ENCODE measurements around the gene UBXN7. TPM values are rescaled to one million over a fixed set of nuclear protein-coding genes. Genes with fewer than 3 reads are reported as not detected.
A peak's percentile ranks its signal among the peaks of the same experiment; 100 is the strongest.

The UBXN7 gene
- total and polyA plus RNA-seq, 2 of the 13 experiments (the other 11 are each of a cell fraction or from before 2014, with no cell fraction given): 12.5 to 15.9 TPM

- no peak for TF ChIP-seq THAP8 (CRISPR knock-in tag; IDR thresholded peaks at IDR 0.05; ENCODE audit: borderline replicate concordance)
- TF ChIP-seq MLLT10 (CRISPR knock-in tag; IDR thresholded peaks at IDR 0.05): no peak
- peak; percentile 32; the same call in 1 of the 2 replicates for TF ChIP-seq CREB1 (IDR thresholded peaks at IDR 0.05)
- TF ChIP-seq CREB1 (CRISPR knock-in tag; IDR thresholded peaks at IDR 0.05): no peak
- no peak; the same call in 1 of the 2 replicates for TF ChIP-seq ZNF777 (CRISPR knock-in tag; IDR thresholded peaks at IDR 0.05)
- TF ChIP-seq TOPORS (CRISPR knock-in tag; IDR thresholded peaks at IDR 0.05): peak; percentile 63; the same call in 1 of the 2 replicates
- peak; percentile 92 for TF ChIP-seq ZNF142 (CRISPR knock-in tag; IDR thresholded peaks at IDR 0.05)
- no peak for TF ChIP-seq MAFF (IDR thresholded peaks at IDR 0.05; ENCODE audit: low read depth, low read length)
- no peak for TF ChIP-seq ZNF207 (IDR thresholded peaks at IDR 0.05; ENCODE audit: borderline replicate concordance)
- peak; percentile 46 for TF ChIP-seq CBX1 (IDR thresholded peaks at IDR 0.05; ENCODE audit: low read depth)
- no peak; the same call in 1 of the 2 replicates for TF ChIP-seq ZNF629 (CRISPR knock-in tag; conservative IDR thresholded peaks at IDR 0.05)
- TF ChIP-seq ZNF296 (CRISPR knock-in tag; conservative IDR thresholded peaks at IDR 0.05): 0 out of 2 replicates have a peak, but pooled peaks have one; percentile 25
- TF ChIP-seq NCOA2 (CRISPR knock-in tag; IDR thresholded peaks at IDR 0.05): no peak; the same call in 1 of the 2 replicates
- TF ChIP-seq ZNF18 (CRISPR knock-in tag; IDR thresholded peaks at IDR 0.05; ENCODE audit: insufficient replicate concordance): peak; percentile 59
- no peak for TF ChIP-seq KLF9 (CRISPR knock-in tag; IDR thresholded peaks at IDR 0.05; ENCODE audit: low read depth)
- no peak for TF ChIP-seq TFE3 (CRISPR knock-in tag; IDR thresholded peaks at IDR 0.05)
- no peak for TF ChIP-seq TARDBP (CRISPR knock-in tag; IDR thresholded peaks at IDR 0.05)
- TF ChIP-seq NBN (conservative IDR thresholded peaks at IDR 0.05): no peak
- TF ChIP-seq EZH2 (conservative IDR thresholded peaks at IDR 0.05; ENCODE audit: low read depth, low read length): no peak
- no peak for TF ChIP-seq CREM (IDR thresholded peaks at IDR 0.05)
- TF ChIP-seq CREM (CRISPR knock-in tag; IDR thresholded peaks at IDR 0.05): no peak
Measured at GRCh38 chr3:196317687-196318467, 114.3 kb downstream of the UBXN7 start, which contains the start of gene DYNLT2B (continued).
